GM19023 (cell line): Measurements from ENCODE around the gene ACADS.

Experiments
- ATAC-seq: cut with Tn5 transposase; IDR thresholded peaks from one replicate; pipeline ENCODE4 v1.9.1; 2021; ENCODE audit warnings: mild to moderate bottlenecking, moderate library complexity; ENCODE audit not compliant: unreplicated experiment

ACADS gene

DNA sequence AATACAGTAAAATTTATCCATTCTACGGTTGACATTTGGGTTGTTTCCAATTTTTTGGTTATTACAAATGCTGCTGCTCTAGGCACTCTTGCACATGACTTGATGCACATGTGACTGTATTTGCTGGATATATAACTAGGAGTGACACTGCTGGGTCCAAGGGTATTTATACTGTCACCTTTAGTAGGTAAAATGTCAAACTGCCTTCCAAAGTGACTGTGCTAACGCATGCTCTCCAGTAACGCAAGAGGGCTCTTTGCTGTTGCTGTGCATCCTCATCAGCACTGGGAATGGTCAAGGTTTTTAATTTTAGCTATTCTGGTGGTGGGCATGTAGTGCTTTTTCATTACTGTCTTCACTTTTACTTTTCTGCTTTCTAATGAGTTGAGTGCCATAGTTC is 62.3 kb downstream of the ACADS start:
- ATAC-seq, result no peak
